Measurements from ENCODE around the gene CHEK1. TPM values are rescaled to one million over a fixed set of nuclear protein-coding genes. Genes with fewer than 3 reads are reported as not detected.

Gene CHEK1
- polyA plus RNA-seq, 1 donor (not counting 4 experiments of a cell fraction or from before 2014, with no cell fraction given) = 38.2 TPM

- peak overlapping the region; percentile 5 for H2AFZ ChIP-seq (ENCODE audit: control insufficient read depth, low read length)
- no peaks in the 10 kb centered on the region for H3K27me3 ChIP-seq (ENCODE audit: control insufficient read depth, extremely low read depth, insufficient read depth, low read length)
- dilution Hi-C loops (cut with MboI; ENCODE audit: extremely low pct_ligation_motif_present, low sequenced_read_pairs) = no loop called here
- DNase-seq (ENCODE audit: low read depth, low spot score) (no peak), FAIRE-seq (no peak)
- no peak overlapping the region for H3K4me2 ChIP-seq (ENCODE audit: control insufficient read depth, extremely low read depth, insufficient read depth, low read depth, low read length)
- H3K9me3 ChIP-seq (ENCODE audit: control insufficient read depth, low read depth, low read length) = no peaks in the 10 kb centered on the region
- no peak overlapping the region for H3K4me3 ChIP-seq (ENCODE audit: control insufficient read depth in 2 of 3, extremely low read depth in 1 of 3, insufficient read depth in 2 of 3, low read depth in 1 of 3, low read length in 3 of 3)
- no peak overlapping the region for H3K9ac ChIP-seq (ENCODE audit: control insufficient read depth, extremely low read depth, insufficient read depth, low read length)
- H3K36me3 ChIP-seq (ENCODE audit: control insufficient read depth in 2 of 2, extremely low read depth in 1 of 2, insufficient read depth in 2 of 2, low read length in 2 of 2) = peaks cover 5 to 8% of the 10 kb centered on the region in 2 experiments
- H3K79me2 ChIP-seq (ENCODE audit: control insufficient read depth, insufficient read depth, low read length) = peaks cover 8% of the 10 kb centered on the region
- peaks cover 8% of the 10 kb centered on the region for H3K4me1 ChIP-seq (ENCODE audit: control insufficient read depth, extremely low read depth, insufficient read depth, low read length)
- TF ChIP-seq CTCF (optimal IDR thresholded peaks at IDR 0.05 in 1 of 3, IDR thresholded peaks at IDR 0.05 in 1 of 3, conservative IDR thresholded peaks at IDR 0.05 in 1 of 3; ENCODE audit: extremely low read depth in 1 of 3, insufficient read depth in 2 of 3, low read length in 3 of 3) (no peak), EZH2 (IDR thresholded peaks at IDR 0.05; ENCODE audit: low read length) (no peak)
- no peak overlapping the region for H3K27ac ChIP-seq (ENCODE audit: control insufficient read depth, insufficient read depth, low read length)
- H3K9me1 ChIP-seq (ENCODE audit: control insufficient read depth, extremely low read depth, insufficient read depth, low read length) = no peaks in the 10 kb centered on the region
- H4K20me1 ChIP-seq (ENCODE audit: control insufficient read depth, extremely low read depth, insufficient read depth, low read length) = no peaks in the 10 kb centered on the region
Measured at GRCh38 chr11:125588505-125588904, 36.5 kb upstream of the CHEK1 start.

- no peaks in the 10 kb centered on the region for H4K20me1 ChIP-seq (ENCODE audit: control insufficient read depth, extremely low read depth, insufficient read depth, low read length)
- H3K27ac ChIP-seq (ENCODE audit: control insufficient read depth, insufficient read depth, low read length) = peak overlapping the region; percentile 100
- TF ChIP-seq EZH2 (IDR thresholded peaks at IDR 0.05; ENCODE audit: low read length) (no peak), CTCF (optimal IDR thresholded peaks at IDR 0.05 in 1 of 3, IDR thresholded peaks at IDR 0.05 in 1 of 3, conservative IDR thresholded peaks at IDR 0.05 in 1 of 3; ENCODE audit: extremely low read depth in 1 of 3, insufficient read depth in 2 of 3, low read length in 3 of 3) (no peak)
- H3K9ac ChIP-seq (ENCODE audit: control insufficient read depth, extremely low read depth, insufficient read depth, low read length) = peak overlapping the region; percentile 96
- H3K4me3 ChIP-seq (ENCODE audit: control insufficient read depth in 2 of 3, extremely low read depth in 1 of 3, insufficient read depth in 2 of 3, low read depth in 1 of 3, low read length in 3 of 3) = peak overlapping the region; percentile 57 to 86 (median 81)
- no peak for FAIRE-seq
- H3K9me1 ChIP-seq (ENCODE audit: control insufficient read depth, extremely low read depth, insufficient read depth, low read length) = no peaks in the 10 kb centered on the region
- H3K4me2 ChIP-seq (ENCODE audit: control insufficient read depth, extremely low read depth, insufficient read depth, low read depth, low read length) = peak overlapping the region; percentile 96
- H3K36me3 ChIP-seq (ENCODE audit: control insufficient read depth in 2 of 2, extremely low read depth in 1 of 2, insufficient read depth in 2 of 2, low read length in 2 of 2) = peaks cover 0 to 1% of the 10 kb centered on the region in 2 experiments
- DNase-seq (ENCODE audit: low read depth, low spot score) = no peak
- H3K27me3 ChIP-seq (ENCODE audit: control insufficient read depth, extremely low read depth, insufficient read depth, low read length) = no peaks in the 10 kb centered on the region
- peak overlapping the region; percentile 93 for H2AFZ ChIP-seq (ENCODE audit: control insufficient read depth, low read length)
- H3K79me2 ChIP-seq (ENCODE audit: control insufficient read depth, insufficient read depth, low read length) = peaks cover 37% of the 10 kb centered on the region
- H3K9me3 ChIP-seq (ENCODE audit: control insufficient read depth, low read depth, low read length) = no peaks in the 10 kb centered on the region
- dilution Hi-C loops (cut with MboI; ENCODE audit: extremely low pct_ligation_motif_present, low sequenced_read_pairs) = no loop called here
- peaks cover 13% of the 10 kb centered on the region for H3K4me1 ChIP-seq (ENCODE audit: control insufficient read depth, extremely low read depth, insufficient read depth, low read length)
Measured at GRCh38 chr11:125591649-125592304, 33.2 kb upstream of the CHEK1 start.

All from keratinocyte (primary cell).